HG03342 (cell line): ENCODE data around the gene CREB5.

Experiments
- ATAC-seq: cut with Tn5 transposase; IDR thresholded peaks from one replicate; pipeline ENCODE4 v1.9.1; 2021; ENCODE audit warnings: mild to moderate bottlenecking, moderate library complexity; ENCODE audit not compliant: unreplicated experiment

CREB5 gene

GRCh38 chr7:28871077-28871476 lies 458.8 kb downstream of the CREB5 start:
- no peak for ATAC-seq

- no peak for ATAC-seq
Observed at GRCh38 chr7:28871631-28872030, 459.3 kb downstream of the CREB5 start.

- ATAC-seq = no peak
Observed at GRCh38 chr7:28872226-28872625, 459.9 kb downstream of the CREB5 start.

GRCh38 chr7:28873365-28873764 lies 461.0 kb downstream of the CREB5 start:
- no peak for ATAC-seq

- no peak for ATAC-seq
Observed at GRCh38 chr7:28874001-28874400, 461.7 kb downstream of the CREB5 start.
